Measurements from ENCODE around the gene PIWIL4.

GRCh38 chr11:94544646-94545263 lies 22.4 kb upstream of the PIWIL4 start:
- TF ChIP-seq GATA2 (IDR thresholded peaks at IDR 0.05; ENCODE audit: low read depth, low read length) (no peak), GATA3 (IDR thresholded peaks at IDR 0.05; ENCODE audit: low read depth, low read length) (no peak)

Measured in SH-SY5Y (cell line).